ENCODE data around the gene HSD11B2.

Gene HSD11B2

GRCh38 chr16:67430977-67431774, at the start of gene HSD11B2:
TSS of gene HSD11B2 (plus strand) at chr16:67431121. CDS start at chr16:67431249, 128 bp downstream.
- no peak for DNase-seq (ENCODE audit: low read depth)

GRCh38 chr16:67383284-67383683, 47.6 kb upstream of the HSD11B2 start:
- no peak for DNase-seq (ENCODE audit: low read depth)

GRCh38 chr16:67384778-67385510, 46.0 kb upstream of the HSD11B2 start:
- DNase-seq (ENCODE audit: low read depth), result no peak

DNA sequence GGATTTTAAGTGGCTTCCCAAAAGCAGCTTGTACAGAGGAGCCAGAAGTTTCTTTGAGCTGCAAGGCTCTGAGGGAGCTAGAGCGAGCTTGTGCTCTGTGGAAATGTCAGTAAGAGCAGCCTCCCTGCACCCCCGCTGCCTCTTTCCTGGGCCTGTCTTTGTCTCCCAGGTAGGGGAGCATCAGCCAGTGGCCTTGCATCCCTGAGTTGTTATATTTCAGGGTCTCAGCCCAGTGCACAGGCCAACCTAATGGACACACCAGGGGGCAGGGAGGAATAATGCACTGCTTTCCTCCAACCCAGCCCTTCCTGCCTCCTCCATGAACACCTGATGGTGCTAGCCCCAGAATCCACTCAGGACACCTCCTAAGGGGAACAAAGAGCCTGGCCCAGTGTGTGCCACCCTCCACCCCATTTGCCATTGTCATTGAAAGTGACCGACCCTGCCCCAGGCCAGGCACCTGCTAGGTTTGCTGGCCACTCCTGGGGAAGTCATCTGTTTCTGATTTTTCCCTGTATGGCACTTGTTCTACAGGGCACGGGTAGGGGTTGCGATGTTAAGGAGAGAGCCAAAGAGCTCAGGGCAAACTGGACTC, 44.0 kb upstream of the HSD11B2 start:
- no peak for DNase-seq (ENCODE audit: low read depth)

- no peak for DNase-seq (ENCODE audit: low read depth)
Observed at GRCh38 chr16:67387479-67388079, 43.3 kb upstream of the HSD11B2 start.

GRCh38 chr16:67388191-67388590, 42.7 kb upstream of the HSD11B2 start:
- no peak for DNase-seq (ENCODE audit: low read depth)

GRCh38 chr16:67388591-67388990, 42.3 kb upstream of the HSD11B2 start:
- DNase-seq (ENCODE audit: low read depth), result no peak

- no peak for DNase-seq (ENCODE audit: low read depth)
Observed at GRCh38 chr16:67389911-67390815, 40.8 kb upstream of the HSD11B2 start.

GRCh38 chr16:67390816-67391423, 40.0 kb upstream of the HSD11B2 start:
- DNase-seq (ENCODE audit: low read depth), result no peak

- DNase-seq (ENCODE audit: low read depth), result no peak
Observed at GRCh38 chr16:67391424-67392300, 39.3 kb upstream of the HSD11B2 start.

GRCh38 chr16:67392301-67393059, 38.4 kb upstream of the HSD11B2 start:
- no peak for DNase-seq (ENCODE audit: low read depth)

DNA sequence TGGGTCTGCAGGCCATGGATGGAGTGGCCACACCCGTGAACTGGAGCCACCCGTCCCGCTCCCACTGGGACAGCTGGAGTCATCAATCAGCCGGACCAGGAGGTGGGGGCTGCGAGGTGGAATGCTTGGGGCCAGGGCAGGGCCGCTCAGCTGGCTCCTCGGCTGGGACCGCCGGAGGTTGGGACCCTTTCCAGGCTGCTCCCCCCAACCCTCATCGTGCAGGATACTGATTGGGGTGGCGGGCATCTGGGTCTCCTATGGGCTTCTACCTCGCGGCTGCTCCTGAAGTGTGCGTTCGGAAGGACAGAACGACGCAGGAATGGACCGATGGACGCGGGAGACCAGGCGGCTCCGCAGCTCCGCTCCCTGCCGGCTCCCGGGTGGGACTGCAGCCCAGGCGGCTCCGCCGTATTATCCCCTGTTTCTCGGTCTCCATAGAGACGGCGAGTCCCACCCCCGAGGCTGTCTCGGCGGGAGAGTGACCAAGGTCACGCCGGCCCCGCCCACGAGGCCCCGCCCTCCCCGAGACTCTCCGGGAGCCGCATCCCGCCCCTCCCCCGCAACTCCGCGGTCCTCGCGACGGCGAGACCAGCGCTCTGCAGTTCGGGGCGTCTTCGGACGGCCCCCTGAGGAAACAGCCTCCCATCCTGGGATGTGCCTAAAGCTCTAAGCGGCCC, 37.7 kb upstream of the HSD11B2 start, which contains the start of gene TPPP3:
Gene TPPP3 (minus strand): TSS at position 388 of the 677 bp plus-strand sequence. CDS start 2,387 bp downstream, outside the sequence.
- DNase-seq (ENCODE audit: low read depth), result no peak

DNA sequence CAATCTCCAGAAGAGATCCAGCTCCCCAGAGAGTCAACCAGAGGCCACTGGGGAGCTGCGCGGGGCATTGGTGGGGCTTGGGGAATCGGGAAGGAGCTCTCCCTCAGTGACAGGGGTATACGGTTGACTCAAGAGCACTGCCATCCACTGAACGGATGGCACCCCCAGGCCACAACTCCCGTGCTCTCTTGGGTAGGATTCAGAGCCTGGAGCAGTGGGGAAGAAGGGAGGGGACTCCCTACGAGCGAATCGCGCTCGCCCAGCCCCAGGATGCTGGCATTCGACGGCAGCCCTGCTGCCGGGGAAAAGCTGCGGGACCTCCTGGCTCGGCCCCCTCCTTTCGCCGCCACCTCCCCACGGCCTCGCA, 37.1 kb upstream of the HSD11B2 start:
- no peak for DNase-seq (ENCODE audit: low read depth)

DNA sequence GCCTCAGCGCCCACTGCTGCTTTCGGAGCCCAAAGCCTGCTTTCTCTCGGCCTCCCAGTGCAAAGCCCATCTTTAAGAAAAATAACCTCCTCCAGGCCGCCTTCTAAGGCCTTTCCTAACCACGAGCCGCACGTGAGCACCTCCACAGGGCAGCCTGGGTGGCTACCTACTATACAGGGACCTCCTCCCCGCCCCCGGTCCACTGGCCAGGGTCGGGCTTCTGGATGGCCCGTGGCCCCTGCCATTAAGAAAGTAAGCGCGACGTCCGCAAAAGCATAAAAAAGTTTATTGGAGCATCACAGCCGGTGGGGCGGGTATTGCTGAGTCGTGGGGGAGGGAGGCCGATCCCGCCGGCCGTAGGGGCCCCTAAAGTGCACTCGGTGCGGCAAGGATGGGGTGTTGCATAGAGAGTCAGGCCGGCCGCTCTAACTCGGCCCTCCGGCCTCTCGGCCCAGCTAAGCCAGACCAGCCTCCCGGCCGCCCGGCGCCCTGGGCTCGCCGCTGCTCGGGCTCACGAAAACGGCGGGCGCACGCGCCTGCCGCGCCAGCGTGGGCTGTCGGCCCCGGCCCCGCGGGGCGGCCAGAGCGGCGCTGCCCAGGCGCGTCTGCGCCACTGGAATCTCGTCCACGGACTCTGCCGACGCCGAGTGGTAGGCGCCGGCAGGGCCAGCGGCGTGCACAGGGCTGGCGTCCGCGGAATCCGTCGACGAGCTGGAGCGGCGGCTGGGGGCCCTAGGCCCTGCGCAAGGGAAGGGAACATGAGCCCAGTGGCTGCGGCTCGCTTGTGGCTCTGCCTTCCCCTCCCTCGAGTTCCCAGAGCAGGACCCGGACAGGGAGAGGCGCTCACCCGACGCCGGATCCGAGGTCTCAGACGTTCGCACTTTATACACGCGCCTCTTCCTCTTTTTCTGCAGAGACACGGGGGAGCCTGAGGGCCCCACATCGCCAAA, 36.5 kb upstream of the HSD11B2 start:
- DNase-seq (ENCODE audit: low read depth), result no peak

DNA sequence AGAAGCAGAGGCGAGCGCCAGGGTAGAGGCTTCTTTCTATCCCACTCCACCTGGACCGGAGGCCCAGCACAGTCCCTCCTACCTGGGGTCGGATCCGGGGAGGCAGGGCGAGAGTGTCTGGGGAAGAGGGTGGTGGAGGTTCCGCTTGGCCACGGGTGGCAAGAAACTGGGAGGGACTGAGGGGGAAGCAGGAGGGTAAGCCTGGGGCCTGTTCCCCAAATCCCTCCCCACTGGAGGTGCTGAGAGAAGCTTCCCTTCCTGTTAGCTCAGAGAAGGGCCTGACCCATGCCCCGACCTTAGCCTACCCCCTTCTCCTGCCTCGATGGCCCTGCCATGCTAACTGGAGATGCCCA, 35.8 kb upstream of the HSD11B2 start:
- no peak for DNase-seq (ENCODE audit: low read depth)

DNA sequence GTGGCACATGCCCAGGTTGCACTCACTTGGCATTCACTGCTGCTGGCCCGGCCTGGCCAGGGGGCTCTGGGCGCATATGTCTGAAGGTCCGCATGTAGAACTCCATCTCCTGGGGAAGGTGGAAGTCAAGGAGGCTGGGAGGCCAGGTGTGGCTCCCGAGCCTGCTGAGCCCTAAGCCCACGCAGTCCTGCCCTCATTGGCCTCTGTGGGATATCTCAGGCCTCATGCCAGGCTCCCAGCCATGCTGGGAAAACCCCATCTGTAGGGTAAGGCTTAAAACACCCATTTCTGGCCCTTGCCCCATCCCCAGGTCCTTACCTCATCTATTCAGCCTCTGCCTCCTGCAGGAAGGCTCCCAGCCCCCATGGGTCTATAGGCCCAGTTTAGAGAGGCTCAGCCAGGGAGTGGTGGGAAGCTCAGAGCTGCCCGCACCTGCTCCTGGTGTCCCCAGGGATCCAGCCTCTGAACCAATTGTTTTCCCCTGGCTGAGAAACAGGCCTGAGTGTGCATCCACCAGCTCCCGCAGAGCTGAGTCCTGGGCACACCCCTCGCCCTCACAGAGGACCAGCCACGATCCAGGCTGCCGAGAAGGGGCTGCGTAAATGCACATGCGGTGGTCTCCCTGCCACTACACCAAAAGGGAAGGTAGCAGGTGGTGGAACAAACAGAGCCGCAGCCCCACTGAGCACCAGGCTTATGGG, 35.3 kb upstream of the HSD11B2 start:
- no peak for DNase-seq (ENCODE audit: low read depth)

All from HS-5 (cell line).